A549 (cell line): ENCODE data around the gene HEYL.

Experiments
- CTCF ChIP-seq: fragments of >200 bp; sonication (Bioruptor Twin); formaldehyde crosslinking; IDR thresholded peaks from 3 replicates; pipeline ENCODE4 v1.5.1; 2016
- EP300 ChIP-seq, 2 experiments: fragments of >200 bp; sonication (Bioruptor Twin); formaldehyde crosslinking; IDR thresholded peaks; 2 replicates in 1 of 2; 3 replicates in 1 of 2; pipeline ENCODE4 v1.6.1; 2016 to 2017
- HEYL ChIP-seq: fragments of 250-450 bp; sonication (Bioruptor Pico); IDR thresholded peaks from 2 replicates; pipeline ENCODE4 v1.8.0; 2021; ENCODE audit warnings: mild to moderate bottlenecking, moderate library complexity
- TP53 ChIP-seq: fragments of 250-450 bp; sonication (Bioruptor Pico); IDR thresholded peaks from 2 replicates; pipeline ENCODE4 v1.5.0; 2021; ENCODE audit warnings: mild to moderate bottlenecking, moderate library complexity

- TF ChIP-seq TP53 (CRISPR knock-in tag) = no peak
- no peak for TF ChIP-seq CTCF
- TF ChIP-seq EP300 (IDR thresholded peaks at IDR 0.05) = no peak
- TF ChIP-seq HEYL (CRISPR knock-in tag) = no peak
Observed at GRCh38 chr1:39625462-39626273, 13.8 kb downstream of the HEYL start.
